Adrenal gland (tissue), 12 donors: ENCODE measurements around the gene LRRD1. TPM values are rescaled to one million over a fixed set of nuclear protein-coding genes. Genes with fewer than 3 reads are reported as not detected.

Source experiments
- DNase-seq, 7 donors: peaks; one replicate each; pipeline ENCODE4 v3.0.0-alpha.2; 2019 to 2020
- H3K27ac ChIP-seq, 5 donors: fragments of 200-600 bp; sonication (generic) in 4 of 5; 1 replicate in 3 of 5; 2 replicates in 2 of 5; pipeline versions ENCODE4 v1.5.1 to v1.8.0; 2016 to 2020; ENCODE audit warnings: mild to moderate bottlenecking in 1 of 5
- H3K27me3 ChIP-seq: fragments of 200-600 bp; 2 replicates; pipeline ENCODE4 v1.8.0; 2021
- H3K36me3 ChIP-seq, 2 donors: fragments of 200-600 bp; replicated peaks in 1 of 2; 1 replicate in 1 of 2; 2 replicates in 1 of 2; pipeline versions ENCODE4 v1.5.1 to v1.8.0; 2018 to 2022
- H3K4me1 ChIP-seq, 2 donors: fragments of 200-600 bp; replicated peaks in 1 of 2; 1 replicate in 1 of 2; 2 replicates in 1 of 2; pipeline versions ENCODE4 v1.5.1 to v1.8.0; 2018 to 2021
- H3K4me3 ChIP-seq, 4 donors: fragments of 200-600 bp; sonication (generic) in 3 of 4; one replicate each; pipeline ENCODE4 v1.5.1; 2016 to 2018
- H3K9me3 ChIP-seq, 3 donors: fragments of 200-600 bp; sonication (generic) in 1 of 3; replicated peaks in 1 of 3; 1 replicate in 2 of 3; 2 replicates in 1 of 3; pipeline versions ENCODE4 v1.5.1 to v1.8.0; 2016 to 2021
- CTCF ChIP-seq, 6 experiments: fragments of 450-650 bp in 4 of 6; fragments of 200-600 bp in 2 of 6; sonication (generic) in 1 of 6; IDR thresholded peaks; 1 replicate in 5 of 6; 2 replicates in 1 of 6; pipeline versions ENCODE4 v1.5.1 to v1.8.0; 2016 to 2021; ENCODE audit warnings: antibody characterized with exemption in 6 of 6, mild to moderate bottlenecking in 2 of 6, moderate library complexity in 1 of 6
- POLR2A ChIP-seq, 2 donors: fragments of 450-650 bp; IDR thresholded peaks; one replicate each; pipeline ENCODE4 v1.6.1; 2017; ENCODE audit warnings: antibody characterized with exemption in 2 of 2, mild to moderate bottlenecking in 2 of 2, moderate library complexity in 1 of 2
- WGBS, 4 donors: extraction: QIAGEN DNeasy Blood & Tissue Kit in 2 of 4; methylation state at CpG; one replicate each; pipeline versions ENCODE4 v1.1.5 to v1.1.7; 2013 to 2017; 5-methylcytosine and 5-hydroxymethylcytosine counted together
- intact Hi-C, 2 donors: fragments of 100-400 bp; cut with DNase I; formaldehyde crosslinking; loops; one replicate each; pipeline versions ENCODE4 v1.14.1 to v1.15.0; 2022 to 2023
- polyA plus RNA-seq, 3 donors: library from polyadenylated mRNA; stranded (reverse); fragments of 200-250 nt in 2 of 3; fragments of 350-450 nt in 1 of 3; fragmentation: Illumina TruSeq in 1 of 3; extraction: RNeasy Lipid Tissue Mini Kit (QIAGEN cat#74804) in 1 of 3; gene quantifications; one replicate each; pipeline ENCODE4 v1.2.3, GENCODE V29; 2013 to 2014
- total RNA-seq, 9 donors: library from RNA; depleted of rRNA in 4 of 9; stranded (reverse); fragments of >200 nt in 4 of 9; fragments of 120-200 nt in 1 of 9; fragmentation: NEBNext Ultra II Directional in 1 of 9; extraction: Animal tissue kit (Norgen Biotek cat#: 25700) in 1 of 9; gene quantifications; one replicate each; pipeline versions ENCODE4 v1.1.0 to v1.2.4, GENCODE V29; 2013 to 2023
- donor health status: healthy with polysubstance abuse.
- donor health status: Bipolar disorder and iron deficiency.
- donor health status: DM: yes; HTN: yes; CAD: no.
- donor health status: DM: no; HTN: no; CAD: no.
- donor health status: DM: no; HTN: no; CAD: no.
- donor health status: DM: yes; HTN: yes; CAD: no.

LRRD1 gene
- total and polyA plus RNA-seq, 12 donors: 0.07 to 0.50 (median 0.17) TPM; not detected in 4

- 88 to 100% (median 91%) methylated on average over 1 of the region's 1 CpG for WGBS, 4 donors
- DNase-seq: no peak
- Histone ChIP-seq H3K9me3 (no peaks in the 10 kb centered on the region), H3K27ac (no peak overlapping the region), H3K27me3 (no peaks in the 10 kb centered on the region), H3K36me3 (peaks cover 0 to 38% of the 10 kb centered on the region in 2 donors), H3K4me1 (no peaks in the 10 kb centered on the region), H3K4me3 (no peak overlapping the region)
- TF ChIP-seq CTCF (IDR thresholded peaks at IDR 0.05) (no peak), POLR2A (IDR thresholded peaks at IDR 0.05) (no peak)
- intact Hi-C loops: no loop called here
These were observed 59.7 kb downstream of the LRRD1 start for GRCh38 chr7:92119213-92119759.

- DNase-seq: no peak
- H3K4me3 ChIP-seq: no peak overlapping the region
- no peaks in the 10 kb centered on the region for H3K4me1 ChIP-seq
- 94 to 97% (median 96%) methylated on average over 3 of the region's 3 CpGs for WGBS, 4 donors
- intact Hi-C loops: no loop called here
- no peak overlapping the region for H3K27ac ChIP-seq
- H3K9me3 ChIP-seq: no peaks in the 10 kb centered on the region
- TF ChIP-seq CTCF (IDR thresholded peaks at IDR 0.05) (no peak), POLR2A (IDR thresholded peaks at IDR 0.05) (no peak)
- no peaks in the 10 kb centered on the region for H3K27me3 ChIP-seq
- H3K36me3 ChIP-seq: peaks cover 0 to 22% of the 10 kb centered on the region in 2 donors
These were observed 62.0 kb downstream of the LRRD1 start for GRCh38 chr7:92116949-92117348.

GRCh38 chr7:92115821-92116220 is 63.1 kb downstream of the LRRD1 start:
- Histone ChIP-seq H3K36me3 (peaks cover 0 to 17% of the 10 kb centered on the region in 2 donors), H3K27ac (no peak overlapping the region), H3K4me3 (no peak overlapping the region), H3K4me1 (no peaks in the 10 kb centered on the region), H3K9me3 (no peaks in the 10 kb centered on the region), H3K27me3 (no peaks in the 10 kb centered on the region)
- 91 to 98% (median 95%) methylated on average over 5 of the region's 5 CpGs for WGBS, 4 donors
- intact Hi-C loops: no loop called here
- no peak for DNase-seq
- TF ChIP-seq CTCF (IDR thresholded peaks at IDR 0.05) (no peak), POLR2A (IDR thresholded peaks at IDR 0.05) (no peak)

GRCh38 chr7:92110857-92111256 is 68.1 kb downstream of the LRRD1 start:
- no peak for DNase-seq
- Histone ChIP-seq H3K4me3 (no peak overlapping the region), H3K36me3 (peaks cover 0 to 28% of the 10 kb centered on the region in 2 donors), H3K4me1 (no peaks in the 10 kb centered on the region), H3K27ac (no peak overlapping the region), H3K27me3 (no peaks in the 10 kb centered on the region), H3K9me3 (no peaks in the 10 kb centered on the region)
- TF ChIP-seq POLR2A (IDR thresholded peaks at IDR 0.05) (no peak), CTCF (IDR thresholded peaks at IDR 0.05) (no peak)
- intact Hi-C loops: no loop called here
- 88 to 96% (median 93%) methylated on average over 2 of the region's 2 CpGs for WGBS, 4 donors
